Ammon's horn (tissue), 1 donor: ENCODE data around the gene TRPM2.
"Not testable (repeated sequence)": the region's sequence is repeated elsewhere in the genome, so short reads cannot be mapped to it uniquely, and the experiment has no call there.

ENCODE experiments used
- DNase-seq: peaks from one replicate; pipeline ENCODE4 v3.0.0-alpha.2; 2016; ENCODE audit warnings: low spot score

Gene TRPM2

GRCh38 chr21:44415073-44416025 is 61.9 kb downstream of the TRPM2 start:
- no peak for DNase-seq

GRCh38 chr21:44416193-44416592 is 62.8 kb downstream of the TRPM2 start:
- no peak for DNase-seq

- DNase-seq: not testable (repeated sequence)
Measured at GRCh38 chr21:44417621-44418107, 64.2 kb downstream of the TRPM2 start.

GRCh38 chr21:44418108-44418875 is 64.9 kb downstream of the TRPM2 start:
- no peak for DNase-seq

- DNase-seq: no peak
Measured at GRCh38 chr21:44418876-44419230, 65.4 kb downstream of the TRPM2 start.

GRCh38 chr21:44419679-44420078 is 66.3 kb downstream of the TRPM2 start:
- no peak for DNase-seq

GRCh38 chr21:44420416-44421205 is 67.2 kb downstream of the TRPM2 start:
- no peak for DNase-seq

- DNase-seq: no peak
Measured at GRCh38 chr21:44421901-44422840, 68.8 kb downstream of the TRPM2 start.

GRCh38 chr21:44423312-44423821 is 69.9 kb downstream of the TRPM2 start:
- no peak for DNase-seq

GRCh38 chr21:44423941-44424607 is 70.7 kb downstream of the TRPM2 start:
- DNase-seq: no peak

- no peak for DNase-seq
Measured at GRCh38 chr21:44424608-44425306, 71.3 kb downstream of the TRPM2 start.

GRCh38 chr21:44425307-44425894 is 72.0 kb downstream of the TRPM2 start:
- no peak for DNase-seq

- no peak for DNase-seq
Measured at GRCh38 chr21:44425895-44426662, 72.7 kb downstream of the TRPM2 start.

- DNase-seq: no peak
Measured at GRCh38 chr21:44426663-44427191, 73.3 kb downstream of the TRPM2 start.

- no peak for DNase-seq
Measured at GRCh38 chr21:44427241-44428120, 74.1 kb downstream of the TRPM2 start.

GRCh38 chr21:44428281-44428960 is 75.0 kb downstream of the TRPM2 start:
- DNase-seq: no peak
